A172 (cell line): Measurements from ENCODE around the gene LRRC74B. TPM values are rescaled to one million over a fixed set of nuclear protein-coding genes. Genes with fewer than 3 reads are reported as not detected.

Source experiments
- DNase-seq: peaks from one replicate; pipeline ENCODE4 v3.0.0-alpha.2; 2015; ENCODE audit warnings: low spot score
- total RNA-seq: library from RNA; depleted of rRNA; stranded (reverse); fragments of >200 nt; shearing (Covaris generic); gene quantifications from 2 replicates; pipeline ENCODE4 v1.2.3, GENCODE V29; 2014

LRRC74B gene
- total RNA-seq, 1 experiment from 2014 or later, result not detected

GRCh38 chr22:21013657-21014201 is 32.0 kb upstream of the LRRC74B start:
- DNase-seq, result no peak

- peak; percentile 74 for DNase-seq
Observed at GRCh38 chr22:21014202-21014725, 31.5 kb upstream of the LRRC74B start.

GRCh38 chr22:21014726-21015465 is 30.9 kb upstream of the LRRC74B start, which contains the start of gene P2RX6:
Gene P2RX6, plus strand, starts transcription at chr22:21015165. Its CDS starts 10 bp downstream, at chr22:21015175.
- DNase-seq, result peak; percentile 50

- no peak for DNase-seq
Observed at GRCh38 chr22:21015466-21016006, 30.2 kb upstream of the LRRC74B start.

GRCh38 chr22:21016644-21017420 is 28.9 kb upstream of the LRRC74B start:
- DNase-seq, result no peak

GRCh38 chr22:21018314-21018713 is 27.4 kb upstream of the LRRC74B start:
- DNase-seq, result no peak

GRCh38 chr22:21020802-21021429 is 24.8 kb upstream of the LRRC74B start:
- DNase-seq, result no peak

GRCh38 chr22:21022507-21022906 is 23.2 kb upstream of the LRRC74B start:
- no peak for DNase-seq

- DNase-seq, result no peak
Observed at GRCh38 chr22:21022955-21023614, 22.7 kb upstream of the LRRC74B start.

GRCh38 chr22:21025266-21025665 is 20.5 kb upstream of the LRRC74B start:
- DNase-seq, result no peak

GRCh38 chr22:21025763-21026755 is 19.7 kb upstream of the LRRC74B start:
- DNase-seq, result no peak

GRCh38 chr22:21026783-21027692 is 18.7 kb upstream of the LRRC74B start:
- peak; percentile 31 for DNase-seq

GRCh38 chr22:21028277-21029251 is 17.2 kb upstream of the LRRC74B start:
- no peak for DNase-seq

- DNase-seq, result no peak
Observed at GRCh38 chr22:21029486-21030025, 16.2 kb upstream of the LRRC74B start.

- no peak for DNase-seq
Observed at GRCh38 chr22:21030032-21030431, 15.7 kb upstream of the LRRC74B start.

GRCh38 chr22:21030621-21031544 is 14.9 kb upstream of the LRRC74B start:
- no peak for DNase-seq
